LNCaP clone FGC (cell line): ENCODE data around the gene SFXN5.
A peak's percentile ranks its signal among the peaks of the same experiment; 100 is the strongest.
"Not testable (repeated sequence)": the region's sequence is repeated elsewhere in the genome, so short reads cannot be mapped to it uniquely, and the experiment has no call there.

ENCODE experiments used
- DNase-seq: peaks from one replicate; pipeline ENCODE4 v3.0.0-alpha.2; 2011; ENCODE audit warnings: low read depth
- H3K4me3 ChIP-seq: 2 replicates; pipeline ENCODE4 v1.5.1; 2011; ENCODE audit warnings: mild to moderate bottlenecking, low read depth, low read length, control low read depth
- CTCF ChIP-seq: IDR thresholded peaks from 2 replicates; pipeline ENCODE4 v1.5.1; 2012; ENCODE audit warnings: mild to moderate bottlenecking; ENCODE audit not compliant: control insufficient read depth, insufficient read depth; ENCODE audit errors: extremely low read depth

Gene SFXN5

GRCh38 chr2:73069041-73069854, 2.3 kb downstream of the SFXN5 start:
- peak; percentile 56 for DNase-seq
- TF ChIP-seq CTCF, result no peak
- peak overlapping the region; percentile 65 for H3K4me3 ChIP-seq

- no peak overlapping the region for H3K4me3 ChIP-seq
- TF ChIP-seq CTCF, result no peak
- no peak for DNase-seq
Measured at GRCh38 chr2:73068147-73068546, 3.4 kb downstream of the SFXN5 start.

- no peak for DNase-seq
- H3K4me3 ChIP-seq, result no peak overlapping the region
- TF ChIP-seq CTCF, result no peak
Measured at GRCh38 chr2:73067043-73067442, 4.5 kb downstream of the SFXN5 start.

GRCh38 chr2:73065070-73065469, 6.4 kb downstream of the SFXN5 start:
- H3K4me3 ChIP-seq, DNase-seq: not testable (repeated sequence)

- H3K4me3 ChIP-seq, result no peak overlapping the region
- DNase-seq, result no peak
- no peak for TF ChIP-seq CTCF
Measured at GRCh38 chr2:73063909-73064875, 7.3 kb downstream of the SFXN5 start.

- H3K4me3 ChIP-seq, result no peak overlapping the region
- no peak for TF ChIP-seq CTCF
- no peak for DNase-seq
Measured at GRCh38 chr2:73063472-73063871, 8.0 kb downstream of the SFXN5 start.

GRCh38 chr2:73059106-73059505, 12.4 kb downstream of the SFXN5 start:
- no peak overlapping the region for H3K4me3 ChIP-seq
- DNase-seq, result no peak
- no peak for TF ChIP-seq CTCF
